ENCODE measurements around the gene OR5H1. TPM values are rescaled to one million over a fixed set of nuclear protein-coding genes. Genes with fewer than 3 reads are reported as not detected.

Gene OR5H1
- not detected for total RNA-seq

GRCh38 chr3:98130421-98130820, at the start of gene OR5H1:
Gene OR5H1 (plus strand): TSS chr3:98130721. CDS start chr3:98132698, 1,977 bp downstream.
- H3K27me3 ChIP-seq: no peaks in the 10 kb centered on the region
- no peak within 1 kb of the TSS for H3K27ac ChIP-seq
- intact Hi-C loops (cut with DNase I): no loop called here
- no peak for DNase-seq (ENCODE audit: extremely low spot score in 2 of 2)
- H3K36me3 ChIP-seq: no peaks in the 10 kb centered on the region
- H3K9me3 ChIP-seq: no peaks in the 10 kb centered on the region
- TF ChIP-seq POLR2A (IDR thresholded peaks at IDR 0.05): no peak
- TF ChIP-seq POLR2AphosphoS5 (IDR thresholded peaks at IDR 0.05; ENCODE audit: insufficient read depth in 1 of 2, low read depth in 1 of 2): no peak
- no peak for TF ChIP-seq CTCF (IDR thresholded peaks at IDR 0.05)
- no peaks in the 10 kb centered on the region for H3K4me1 ChIP-seq
- H3K4me3 ChIP-seq: no peak within 1 kb of the TSS

- intact Hi-C loops (cut with DNase I): no loop called here
- no peaks in the 10 kb centered on the region for H3K4me1 ChIP-seq
These were observed 43.6 kb upstream of the OR5H1 start, which contains the start of gene OR5AC2 for GRCh38 chr3:98086873-98087272. Gene OR5AC2 (plus strand): TSS chr3:98087173. CDS start chr3:98087173, 0 bp downstream.

GRCh38 chr3:98095882-98096281, 34.6 kb upstream of the OR5H1 start:
- Histone ChIP-seq H3K27me3 (no peaks in the 10 kb centered on the region), H3K4me1 (no peaks in the 10 kb centered on the region), H3K4me3 (no peak overlapping the region), H3K36me3 (no peaks in the 10 kb centered on the region), H3K27ac (no peak overlapping the region), H3K9me3 (no peaks in the 10 kb centered on the region)
- intact Hi-C loops (cut with DNase I): no loop called here
- DNase-seq (ENCODE audit: extremely low spot score in 2 of 2): no peak
- TF ChIP-seq POLR2A (IDR thresholded peaks at IDR 0.05) (no peak), POLR2AphosphoS5 (IDR thresholded peaks at IDR 0.05; ENCODE audit: insufficient read depth in 1 of 2, low read depth in 1 of 2) (no peak)

More at GRCh38 chr3:98086873-98087272, 43.6 kb upstream of the OR5H1 start, which contains the start of gene OR5AC2:
- H3K9me3 ChIP-seq: no peaks in the 10 kb centered on the region
- no peak for TF ChIP-seq CTCF (IDR thresholded peaks at IDR 0.05)
- TF ChIP-seq POLR2AphosphoS5 (IDR thresholded peaks at IDR 0.05; ENCODE audit: insufficient read depth in 1 of 2, low read depth in 1 of 2): no peak
- TF ChIP-seq POLR2A (IDR thresholded peaks at IDR 0.05): no peak
- no peaks in the 10 kb centered on the region for H3K27me3 ChIP-seq
- no peak within 1 kb of the TSS for H3K27ac ChIP-seq
- H3K36me3 ChIP-seq: no peaks in the 10 kb centered on the region
- no peak within 1 kb of the TSS for H3K4me3 ChIP-seq
- no peak for DNase-seq (ENCODE audit: extremely low spot score in 2 of 2)

GRCh38 chr3:98099848-98100247, 30.7 kb upstream of the OR5H1 start:
- TF ChIP-seq CTCF (IDR thresholded peaks at IDR 0.05): no peak
- no peak for TF ChIP-seq POLR2A (IDR thresholded peaks at IDR 0.05)
- no peak for TF ChIP-seq POLR2AphosphoS5 (IDR thresholded peaks at IDR 0.05; ENCODE audit: insufficient read depth in 1 of 2, low read depth in 1 of 2)
- H3K36me3 ChIP-seq: no peaks in the 10 kb centered on the region
- intact Hi-C loops (cut with DNase I): no loop called here
- DNase-seq (ENCODE audit: extremely low spot score in 2 of 2): no peak
- no peaks in the 10 kb centered on the region for H3K27me3 ChIP-seq
- no peaks in the 10 kb centered on the region for H3K4me1 ChIP-seq
- no peak overlapping the region for H3K4me3 ChIP-seq
- no peaks in the 10 kb centered on the region for H3K9me3 ChIP-seq
- H3K27ac ChIP-seq: no peak overlapping the region

GRCh38 chr3:98108162-98108561, 22.4 kb upstream of the OR5H1 start:
- DNase-seq (ENCODE audit: extremely low spot score in 2 of 2): no peak
- Histone ChIP-seq H3K4me1 (no peaks in the 10 kb centered on the region), H3K4me3 (no peak overlapping the region), H3K27ac (no peak overlapping the region), H3K36me3 (no peaks in the 10 kb centered on the region), H3K27me3 (no peaks in the 10 kb centered on the region), H3K9me3 (no peaks in the 10 kb centered on the region)
- no peak for TF ChIP-seq POLR2A (IDR thresholded peaks at IDR 0.05)
- intact Hi-C loops (cut with DNase I): no loop called here

- H3K9me3 ChIP-seq: no peaks in the 10 kb centered on the region
- DNase-seq (ENCODE audit: extremely low spot score in 2 of 2): no peak
- TF ChIP-seq CTCF (IDR thresholded peaks at IDR 0.05) (no peak), POLR2A (IDR thresholded peaks at IDR 0.05) (no peak), POLR2AphosphoS5 (IDR thresholded peaks at IDR 0.05; ENCODE audit: insufficient read depth in 1 of 2, low read depth in 1 of 2) (no peak)
- no peaks in the 10 kb centered on the region for H3K4me1 ChIP-seq
- H3K36me3 ChIP-seq: no peaks in the 10 kb centered on the region
- no peak overlapping the region for H3K27ac ChIP-seq
- no peaks in the 10 kb centered on the region for H3K27me3 ChIP-seq
- no peak overlapping the region for H3K4me3 ChIP-seq
- intact Hi-C loops (cut with DNase I): no loop called here
These were observed 20.5 kb upstream of the OR5H1 start for GRCh38 chr3:98109807-98110549.

All from vagina (tissue), 2 donors.